GM12878 (cell line): ENCODE data around the gene NBPF9.
"Not testable (repeated sequence)": the region's sequence is repeated elsewhere in the genome, so short reads cannot be mapped to it uniquely, and the experiment has no call there.

Source experiments
- EP300 ChIP-seq, 2 experiments: fragments of 150-350 bp in 1 of 2; IDR thresholded peaks; 2 replicates each; pipeline ENCODE4 v1.6.1; 2011 to 2012; ENCODE audit warnings: low read depth in 2 of 2, low read length in 2 of 2, borderline replicate concordance in 1 of 2, improper control_type of control experiment in 1 of 2, inconsistent platforms in 1 of 2; ENCODE audit not compliant: control insufficient read depth in 1 of 2
- ETV6 ChIP-seq, 2 experiments: fragments of 450-650 bp in 1 of 2; IDR thresholded peaks in 1 of 2; conservative IDR thresholded peaks in 1 of 2; 2 replicates each; pipeline ENCODE4 v1.6.1; 2014; ENCODE audit warnings: antibody characterized with exemption in 1 of 2, borderline replicate concordance in 1 of 2, low read depth in 1 of 2, mild to moderate bottlenecking in 1 of 2, moderate library complexity in 1 of 2
- GABPA ChIP-seq: IDR thresholded peaks from 2 replicates; pipeline ENCODE4 v1.6.1; 2014; ENCODE audit warnings: antibody characterized with exemption, low read depth, mild to moderate bottlenecking, inconsistent platforms
- MYC ChIP-seq: IDR thresholded peaks from 2 replicates; pipeline ENCODE4 v1.6.1; 2011; ENCODE audit warnings: mild to moderate bottlenecking, low read length, moderate library complexity, inconsistent platforms; ENCODE audit not compliant: insufficient read depth, insufficient replicate concordance, insufficient read length, severe bottlenecking
- NBN ChIP-seq: fragments of 450-650 bp; IDR thresholded peaks from 2 replicates; pipeline ENCODE4 v1.6.1; 2016
- NFXL1 ChIP-seq: fragments of 450-650 bp; IDR thresholded peaks from 2 replicates; pipeline ENCODE4 v1.6.1; 2017; ENCODE audit warnings: antibody characterized with exemption, mild to moderate bottlenecking, borderline replicate concordance
- NR2C2 ChIP-seq: IDR thresholded peaks from 2 replicates; pipeline ENCODE4 v1.6.1; 2011; ENCODE audit warnings: borderline replicate concordance, low read depth; ENCODE audit not compliant: control insufficient read depth, insufficient read length
- NRF1 ChIP-seq: conservative IDR thresholded peaks from 2 replicates; pipeline ENCODE4 v1.6.1; 2011; ENCODE audit warnings: mild to moderate bottlenecking, low read depth, low read length, improper control_type of control experiment
- POLR2AphosphoS5 ChIP-seq: IDR thresholded peaks from 2 replicates; pipeline ENCODE4 v1.6.1; 2011; ENCODE audit warnings: mild to moderate bottlenecking, low read length, inconsistent platforms
- SIX5 ChIP-seq: IDR thresholded peaks from 2 replicates; pipeline ENCODE4 v1.6.1; 2011; ENCODE audit warnings: mild to moderate bottlenecking, low read depth, low read length, moderate library complexity; ENCODE audit not compliant: severe bottlenecking
- TF ChIP-seq, protein P1 (sequence below), 3 experiments: IDR thresholded peaks in 2 of 3; conservative IDR thresholded peaks in 1 of 3; 2 replicates each; pipeline ENCODE4 v1.5.1; 2011; ENCODE audit warnings: low read depth in 3 of 3, low read length in 3 of 3, mild to moderate bottlenecking in 3 of 3, control low read depth in 2 of 3, moderate library complexity in 2 of 3, inconsistent platforms in 1 of 3, mixed read lengths in 1 of 3; ENCODE audit not compliant: control insufficient read depth in 2 of 3, insufficient read depth in 1 of 3; ENCODE audit errors: extremely low read depth in 1 of 3

DNA sequence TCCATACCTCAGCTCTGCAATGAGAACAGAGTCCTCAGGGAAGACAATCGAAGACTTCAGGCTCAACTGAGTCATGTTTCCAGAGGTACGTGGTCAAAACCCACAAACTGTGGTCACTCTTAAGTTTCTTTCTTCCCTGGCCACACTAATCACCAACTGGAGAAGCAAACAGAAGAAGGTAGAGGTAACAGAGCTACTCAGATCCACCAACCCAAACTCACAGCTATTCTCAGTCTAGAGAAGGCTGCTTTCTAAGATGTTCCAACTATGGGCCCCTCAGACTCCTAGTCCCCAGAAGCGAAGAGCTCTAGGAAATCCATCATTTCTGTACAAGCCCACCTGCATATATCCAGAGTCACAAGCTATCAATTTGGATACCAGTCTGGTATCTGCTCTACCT is 84.8 kb downstream of the NBPF9 start:
- not testable (repeated sequence) for TF ChIP-seq NBN; POLR2AphosphoS5; EP300 (IDR thresholded peaks at IDR 0.05; ENCODE audit: borderline replicate concordance in 1 of 2, control insufficient read depth in 1 of 2, low read depth in 2 of 2, low read length in 2 of 2); MYC; SIX5; NFXL1; NR2C2; ETV6 (conservative IDR thresholded peaks at IDR 0.05 in 1 of 2, IDR thresholded peaks at IDR 0.05 in 1 of 2; ENCODE audit: borderline replicate concordance in 1 of 2, low read depth in 1 of 2); NRF1; GABPA
- TF ChIP-seq, protein P1, sequence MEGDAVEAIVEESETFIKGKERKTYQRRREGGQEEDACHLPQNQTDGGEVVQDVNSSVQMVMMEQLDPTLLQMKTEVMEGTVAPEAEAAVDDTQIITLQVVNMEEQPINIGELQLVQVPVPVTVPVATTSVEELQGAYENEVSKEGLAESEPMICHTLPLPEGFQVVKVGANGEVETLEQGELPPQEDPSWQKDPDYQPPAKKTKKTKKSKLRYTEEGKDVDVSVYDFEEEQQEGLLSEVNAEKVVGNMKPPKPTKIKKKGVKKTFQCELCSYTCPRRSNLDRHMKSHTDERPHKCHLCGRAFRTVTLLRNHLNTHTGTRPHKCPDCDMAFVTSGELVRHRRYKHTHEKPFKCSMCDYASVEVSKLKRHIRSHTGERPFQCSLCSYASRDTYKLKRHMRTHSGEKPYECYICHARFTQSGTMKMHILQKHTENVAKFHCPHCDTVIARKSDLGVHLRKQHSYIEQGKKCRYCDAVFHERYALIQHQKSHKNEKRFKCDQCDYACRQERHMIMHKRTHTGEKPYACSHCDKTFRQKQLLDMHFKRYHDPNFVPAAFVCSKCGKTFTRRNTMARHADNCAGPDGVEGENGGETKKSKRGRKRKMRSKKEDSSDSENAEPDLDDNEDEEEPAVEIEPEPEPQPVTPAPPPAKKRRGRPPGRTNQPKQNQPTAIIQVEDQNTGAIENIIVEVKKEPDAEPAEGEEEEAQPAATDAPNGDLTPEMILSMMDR (IDR thresholded peaks at IDR 0.05 in 2 of 3, conservative IDR thresholded peaks at IDR 0.05 in 1 of 3; ENCODE audit: control insufficient read depth in 2 of 3, extremely low read depth in 1 of 3, insufficient read depth in 1 of 3, low read depth in 3 of 3, low read length in 3 of 3), result not testable (repeated sequence)
